ENCODE results near the gene DYSF.

The DYSF gene

DNA sequence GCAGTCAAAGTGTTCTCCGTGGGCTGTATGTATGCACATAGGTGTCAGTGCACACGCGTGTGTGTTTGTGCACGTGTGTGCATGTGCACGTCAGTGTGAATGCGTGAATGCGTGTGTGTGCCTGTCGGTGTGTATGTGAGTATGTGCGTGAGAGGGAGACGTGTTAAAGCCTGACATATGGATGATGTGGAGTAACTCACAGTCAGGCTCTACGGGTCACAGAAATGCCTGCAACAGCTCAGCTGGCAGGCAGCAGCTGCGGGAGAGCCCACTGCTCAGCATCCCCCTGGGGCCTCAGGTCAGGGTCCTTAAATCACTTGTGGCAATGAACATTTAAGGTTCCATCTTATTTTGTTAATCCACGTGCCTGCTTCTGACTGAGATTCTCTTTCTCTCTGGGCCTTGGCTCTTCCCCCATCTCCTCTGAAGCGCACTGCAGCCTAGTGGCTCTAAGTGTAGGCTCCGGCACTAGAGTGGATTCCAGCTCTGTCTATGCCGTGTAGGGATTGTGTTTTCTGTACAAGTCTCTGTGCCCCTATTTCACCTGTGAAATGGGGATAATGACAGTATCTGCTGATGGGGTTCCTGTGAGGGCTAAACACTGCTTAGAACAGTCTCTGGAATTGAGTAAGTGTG, 63.0 kb downstream of the DYSF start:
- H3K4me3 ChIP-seq (ENCODE audit: low read length): no peak overlapping the region
- no peak for DNase-seq (ENCODE audit: low read depth)
- TF ChIP-seq, protein P1, sequence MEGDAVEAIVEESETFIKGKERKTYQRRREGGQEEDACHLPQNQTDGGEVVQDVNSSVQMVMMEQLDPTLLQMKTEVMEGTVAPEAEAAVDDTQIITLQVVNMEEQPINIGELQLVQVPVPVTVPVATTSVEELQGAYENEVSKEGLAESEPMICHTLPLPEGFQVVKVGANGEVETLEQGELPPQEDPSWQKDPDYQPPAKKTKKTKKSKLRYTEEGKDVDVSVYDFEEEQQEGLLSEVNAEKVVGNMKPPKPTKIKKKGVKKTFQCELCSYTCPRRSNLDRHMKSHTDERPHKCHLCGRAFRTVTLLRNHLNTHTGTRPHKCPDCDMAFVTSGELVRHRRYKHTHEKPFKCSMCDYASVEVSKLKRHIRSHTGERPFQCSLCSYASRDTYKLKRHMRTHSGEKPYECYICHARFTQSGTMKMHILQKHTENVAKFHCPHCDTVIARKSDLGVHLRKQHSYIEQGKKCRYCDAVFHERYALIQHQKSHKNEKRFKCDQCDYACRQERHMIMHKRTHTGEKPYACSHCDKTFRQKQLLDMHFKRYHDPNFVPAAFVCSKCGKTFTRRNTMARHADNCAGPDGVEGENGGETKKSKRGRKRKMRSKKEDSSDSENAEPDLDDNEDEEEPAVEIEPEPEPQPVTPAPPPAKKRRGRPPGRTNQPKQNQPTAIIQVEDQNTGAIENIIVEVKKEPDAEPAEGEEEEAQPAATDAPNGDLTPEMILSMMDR (conservative IDR thresholded peaks at IDR 0.05; ENCODE audit: low read length): no peak

DNA sequence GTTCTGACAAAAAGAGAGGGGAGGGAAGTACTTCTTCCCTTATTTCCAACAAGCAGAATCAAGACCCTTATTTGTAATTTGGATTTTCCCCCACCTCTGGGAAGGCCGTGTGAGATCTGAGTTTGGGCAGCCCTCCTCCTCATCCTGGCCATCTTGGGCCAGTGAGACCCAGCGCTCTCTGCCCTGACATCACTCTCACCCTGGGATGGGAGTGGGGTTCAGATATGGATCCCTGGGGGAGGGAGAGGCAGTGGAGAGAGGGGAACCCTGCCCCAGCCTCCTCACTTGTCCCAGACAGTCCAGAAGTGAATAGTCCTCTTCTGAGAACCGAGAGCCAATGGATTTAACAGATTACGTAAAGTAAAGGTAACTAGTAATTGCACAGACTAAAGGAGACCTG, 64.5 kb downstream of the DYSF start:
- TF ChIP-seq, protein P1 (conservative IDR thresholded peaks at IDR 0.05; ENCODE audit: low read length): no peak
- H3K4me3 ChIP-seq (ENCODE audit: low read length): no peak overlapping the region
- DNase-seq (ENCODE audit: low read depth): no peak

DNA sequence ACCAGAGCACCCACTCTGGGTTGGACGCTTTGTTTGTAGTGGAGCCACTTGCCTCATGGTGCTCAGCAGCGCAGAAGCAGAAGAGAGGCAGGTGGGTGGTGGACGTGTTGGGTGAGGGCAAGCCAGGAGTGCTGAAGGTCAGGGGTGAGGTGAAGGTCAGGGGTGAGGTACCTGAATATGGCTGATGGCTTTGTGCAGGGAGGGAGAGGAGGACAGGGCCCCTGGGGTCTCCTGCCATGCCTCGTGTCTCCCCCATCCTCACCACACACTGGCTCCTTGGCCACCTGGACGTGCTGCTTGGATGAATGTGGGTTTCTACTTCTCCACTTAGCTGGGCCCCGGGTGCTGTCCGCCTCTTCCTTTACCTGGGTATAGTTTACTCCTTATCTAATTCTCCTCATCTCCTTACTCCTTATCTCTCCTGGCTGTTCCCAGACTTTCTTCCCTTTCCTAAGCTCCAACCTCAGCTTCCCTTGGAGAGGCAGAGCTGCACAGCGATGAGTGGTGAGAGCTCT, 68.1 kb downstream of the DYSF start:
- DNase-seq (ENCODE audit: low read depth): no peak
- H3K4me3 ChIP-seq (ENCODE audit: low read length): no peak overlapping the region
- TF ChIP-seq, protein P1 (conservative IDR thresholded peaks at IDR 0.05; ENCODE audit: low read length): no peak

DNA sequence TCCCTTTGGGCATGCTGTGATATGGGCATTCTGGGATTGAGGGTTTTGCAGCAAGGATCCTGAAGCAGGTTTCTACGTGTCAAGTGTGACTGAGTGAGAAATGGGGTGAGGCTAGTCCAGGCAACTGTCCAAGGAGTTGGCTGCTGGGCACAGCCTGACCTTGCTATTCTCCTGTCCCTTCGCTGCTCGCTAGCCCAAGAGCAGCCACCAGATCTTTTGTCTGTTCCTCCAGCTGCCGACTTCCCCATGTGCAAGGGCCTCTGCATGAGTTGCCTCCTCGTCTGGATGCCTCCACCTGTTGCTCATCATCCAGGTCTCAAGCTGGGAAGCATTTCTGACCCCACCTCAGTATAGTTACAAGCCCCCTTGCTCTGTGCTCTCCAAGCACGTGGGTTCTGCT, 71.1 kb downstream of the DYSF start:
- TF ChIP-seq, protein P1 (conservative IDR thresholded peaks at IDR 0.05; ENCODE audit: low read length): no peak
- no peak overlapping the region for H3K4me3 ChIP-seq (ENCODE audit: low read length)

DNA sequence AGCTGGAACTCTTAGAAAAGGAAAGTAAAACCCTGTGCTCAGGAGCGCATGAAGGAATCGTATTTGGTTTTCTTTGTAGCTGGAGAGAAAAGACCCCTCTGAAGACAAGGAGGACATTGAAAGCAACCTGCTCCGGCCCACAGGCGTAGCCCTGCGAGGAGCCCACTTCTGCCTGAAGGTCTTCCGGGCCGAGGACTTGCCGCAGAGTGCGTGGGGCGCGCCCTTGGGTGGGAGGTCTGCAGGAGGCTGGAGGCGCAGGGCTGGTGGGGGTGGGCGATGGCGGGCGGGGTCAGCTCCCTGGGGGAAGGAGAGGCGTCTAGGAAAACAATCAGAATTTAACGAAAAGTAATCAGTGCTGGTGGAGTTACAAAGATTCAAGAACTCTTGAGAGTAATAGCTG, 72.8 kb downstream of the DYSF start:
- no peak overlapping the region for H3K4me3 ChIP-seq (ENCODE audit: low read length)
- TF ChIP-seq, protein P1 (conservative IDR thresholded peaks at IDR 0.05; ENCODE audit: low read length): no peak
- DNase-seq (ENCODE audit: low read depth): no peak

More for the DNA sequence above, 71.1 kb downstream of the DYSF start:
- DNase-seq (ENCODE audit: low read depth): no peak

DNA sequence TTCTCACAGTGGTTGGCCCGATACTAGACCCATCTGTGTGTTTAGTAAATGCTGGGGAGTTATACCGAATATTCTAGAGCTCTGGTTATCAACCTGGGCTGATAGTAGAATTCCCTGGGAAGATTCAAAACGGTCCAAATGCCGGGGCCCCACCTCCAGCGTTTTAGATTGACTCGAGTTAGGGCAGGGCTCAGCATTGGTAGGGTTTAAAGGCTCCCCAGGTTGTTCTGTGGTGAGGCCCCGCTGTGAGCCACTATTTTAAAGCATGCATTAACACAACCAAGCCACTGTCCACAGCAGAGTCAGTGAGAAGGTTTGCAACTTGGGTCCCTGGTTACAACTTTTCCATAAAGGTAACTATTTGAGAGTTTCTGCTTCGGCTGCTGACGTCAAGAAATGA, 73.6 kb downstream of the DYSF start:
- TF ChIP-seq, protein P1 (conservative IDR thresholded peaks at IDR 0.05; ENCODE audit: low read length): no peak
- H3K4me3 ChIP-seq (ENCODE audit: low read length): no peak overlapping the region
- DNase-seq (ENCODE audit: low read depth): no peak

DNA sequence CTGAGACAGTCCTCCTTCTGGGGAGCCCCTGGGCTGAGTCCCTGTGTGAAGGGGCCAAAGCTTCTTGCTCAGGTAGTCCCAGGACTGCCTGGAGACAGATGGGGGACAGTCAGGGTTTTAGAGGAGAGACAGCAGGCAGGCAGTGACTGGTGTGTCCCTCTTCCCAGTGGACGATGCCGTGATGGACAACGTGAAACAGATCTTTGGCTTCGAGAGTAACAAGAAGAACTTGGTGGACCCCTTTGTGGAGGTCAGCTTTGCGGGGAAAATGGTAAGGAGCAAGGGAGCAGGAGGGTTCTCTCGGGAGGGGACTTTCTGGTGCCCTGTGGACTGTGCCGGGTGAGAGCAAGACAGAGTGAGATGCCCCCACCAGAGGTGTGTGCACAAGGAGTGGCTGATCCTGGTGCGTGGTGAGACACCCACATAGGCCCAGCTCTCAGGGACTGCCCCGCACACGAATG, 74.8 kb downstream of the DYSF start:
- TF ChIP-seq, protein P1 (conservative IDR thresholded peaks at IDR 0.05; ENCODE audit: low read length): no peak
- no peak for DNase-seq (ENCODE audit: low read depth)
- H3K4me3 ChIP-seq (ENCODE audit: low read length): no peak overlapping the region
